Measurements from ENCODE around the gene SLC9A5.

DNA sequence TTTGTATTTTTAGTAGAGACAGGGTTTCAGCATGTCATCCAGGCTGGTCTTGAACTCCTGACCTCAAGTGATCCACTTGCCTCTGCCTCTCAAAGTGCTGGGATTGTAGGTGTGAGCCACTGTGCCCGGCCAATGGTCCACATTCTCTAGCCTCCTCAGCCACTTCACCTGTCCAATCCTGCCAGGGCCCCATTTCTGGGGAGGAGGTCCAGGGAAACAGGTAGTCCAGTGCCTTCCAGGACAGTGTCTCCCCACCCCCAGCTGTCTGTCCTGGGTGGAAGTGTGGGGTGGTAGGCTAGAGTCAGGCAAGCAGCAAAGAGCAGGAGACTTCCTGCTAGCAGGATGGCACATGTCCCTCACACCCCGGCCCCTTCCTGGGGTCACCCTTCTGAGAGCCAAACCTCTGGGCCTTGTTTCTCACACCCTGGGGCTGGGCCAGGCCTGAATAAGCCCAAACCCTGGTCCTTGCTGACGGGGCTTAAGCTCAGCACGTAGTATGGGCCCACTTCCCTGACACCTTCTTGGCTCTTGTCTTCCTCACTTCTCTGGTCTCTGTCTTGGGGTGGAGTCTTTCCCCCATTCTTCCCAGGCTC is 6.5 kb upstream of the SLC9A5 start:
- TF ChIP-seq, protein P1, sequence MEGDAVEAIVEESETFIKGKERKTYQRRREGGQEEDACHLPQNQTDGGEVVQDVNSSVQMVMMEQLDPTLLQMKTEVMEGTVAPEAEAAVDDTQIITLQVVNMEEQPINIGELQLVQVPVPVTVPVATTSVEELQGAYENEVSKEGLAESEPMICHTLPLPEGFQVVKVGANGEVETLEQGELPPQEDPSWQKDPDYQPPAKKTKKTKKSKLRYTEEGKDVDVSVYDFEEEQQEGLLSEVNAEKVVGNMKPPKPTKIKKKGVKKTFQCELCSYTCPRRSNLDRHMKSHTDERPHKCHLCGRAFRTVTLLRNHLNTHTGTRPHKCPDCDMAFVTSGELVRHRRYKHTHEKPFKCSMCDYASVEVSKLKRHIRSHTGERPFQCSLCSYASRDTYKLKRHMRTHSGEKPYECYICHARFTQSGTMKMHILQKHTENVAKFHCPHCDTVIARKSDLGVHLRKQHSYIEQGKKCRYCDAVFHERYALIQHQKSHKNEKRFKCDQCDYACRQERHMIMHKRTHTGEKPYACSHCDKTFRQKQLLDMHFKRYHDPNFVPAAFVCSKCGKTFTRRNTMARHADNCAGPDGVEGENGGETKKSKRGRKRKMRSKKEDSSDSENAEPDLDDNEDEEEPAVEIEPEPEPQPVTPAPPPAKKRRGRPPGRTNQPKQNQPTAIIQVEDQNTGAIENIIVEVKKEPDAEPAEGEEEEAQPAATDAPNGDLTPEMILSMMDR (conservative IDR thresholded peaks at IDR 0.05; ENCODE audit: low read depth, low read length) = no peak
- no peak for TF ChIP-seq EZH2phosphoT487 (IDR thresholded peaks at IDR 0.05; ENCODE audit: borderline replicate concordance, low read length)
- no peak for TF ChIP-seq EZH2 (IDR thresholded peaks at IDR 0.05; ENCODE audit: low read length, unreplicated experiment)

Measured in PC-3 (cell line).